GM12892 (cell line): Measurements from ENCODE around the gene ART4.

Source experiments
- POLR2A ChIP-seq: IDR thresholded peaks from 2 replicates; pipeline ENCODE4 v1.6.1; 2011; ENCODE audit warnings: low read depth, low read length, control low read depth
- POLR2AphosphoS5 ChIP-seq: IDR thresholded peaks from 2 replicates; pipeline ENCODE4 v1.6.1; 2011; ENCODE audit warnings: low read depth, low read length, control low read depth

DNA sequence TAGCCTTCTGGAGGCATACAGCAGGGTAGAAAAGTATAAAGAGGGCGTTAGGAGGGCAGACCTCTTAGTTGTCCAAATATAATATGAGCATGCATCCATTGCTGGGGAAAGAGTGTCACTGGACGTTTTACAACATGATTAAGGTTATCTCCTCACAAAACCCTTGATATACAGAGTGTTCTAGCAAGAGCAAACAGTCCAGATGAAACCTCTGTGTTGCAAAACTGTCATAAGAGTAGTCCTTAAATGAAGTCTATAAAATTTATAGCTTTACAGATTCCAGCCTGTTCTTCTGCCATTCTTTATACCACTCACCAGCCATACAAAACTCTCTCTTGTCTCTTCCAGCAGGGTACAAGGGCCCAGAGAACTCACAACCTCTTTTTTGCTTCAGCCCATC lies 61.8 kb downstream of the ART4 start:
- TF ChIP-seq POLR2A (no peak), POLR2AphosphoS5 (no peak)
